GM12878 (cell line): ENCODE measurements around the gene RPS6KA3. TPM values are rescaled to one million over a fixed set of nuclear protein-coding genes. Genes with fewer than 3 reads are reported as not detected.

Experiments used
- ATAC-seq: fragments of 200-7000 bp; cut with Tn5 transposase; 3 replicates; pipeline ENCODE4 v1.9.1; 2020; ENCODE audit warnings: mild to moderate bottlenecking, moderate library complexity
- BruUV-seq: library from RNA; stranded (reverse); fragments of 400-500 nt; replicated peaks from 2 replicates; lab custom pipeline; 2021; lab: Mats Ljungman, UMichigan
- CTCF ChIA-PET: fragments of 300-600 bp; sonication (Branson Sonifier 250); formaldehyde crosslinking; extraction: SDS; loops from one replicate; lab custom pipeline; 2021; ENCODE audit warnings: inconsistent platforms; lab: Yijun Ruan, JAX
- POLR2A ChIA-PET: fragments of 350-600 bp; formaldehyde crosslinking; extraction: SDS; loops from one replicate; lab custom pipeline; 2021; ENCODE audit warnings: inconsistent platforms; lab: Charles Lee
- RAD21 ChIA-PET: fragments of 300-600 bp; sonication (Branson Sonifier 250); formaldehyde crosslinking; loops from one replicate; lab custom pipeline; 2023; ENCODE audit warnings: antibody characterized with exemption; ENCODE audit not compliant: unreplicated experiment; lab: Charles Lee
- SMC1A ChIA-PET: fragments of 300-600 bp; sonication (Branson Sonifier 250); formaldehyde crosslinking; loops from one replicate; lab custom pipeline; 2023; ENCODE audit not compliant: unreplicated experiment, uncharacterized antibody; lab: Charles Lee
- DNase-seq: peaks from one replicate; pipeline ENCODE4 v3.0.0-alpha.2; 2011; ENCODE audit warnings: low read depth, low spot score
- FAIRE-seq: peaks from 3 replicates; lab custom pipeline; 2011; peaks lifted over from hg19 to GRCh38; lab: Jason Lieb, UNC
- H2AFZ ChIP-seq: 2 replicates; pipeline ENCODE4 v1.6.0; 2011; ENCODE audit warnings: low read depth, low read length, control low read depth; ENCODE audit not compliant: control insufficient read depth
- H3K27ac ChIP-seq: 2 replicates; pipeline ENCODE4 v1.5.1; 2011; ENCODE audit warnings: control low read depth; ENCODE audit not compliant: control insufficient read depth, insufficient read depth
- H3K27me3 ChIP-seq, 2 experiments: replicated peaks in 1 of 2; 2 replicates each; pipeline versions ENCODE4 v1.6.0 to v1.6.1; 2011; ENCODE audit warnings: low read length in 1 of 2; ENCODE audit not compliant: control insufficient read depth in 2 of 2, insufficient read depth in 2 of 2
- H3K36me3 ChIP-seq, 2 experiments: 2 replicates each; pipeline ENCODE4 v1.5.1; 2011; ENCODE audit warnings: low read length in 1 of 2; ENCODE audit not compliant: control insufficient read depth in 2 of 2, insufficient read depth in 2 of 2
- H3K4me1 ChIP-seq: 2 replicates; pipeline ENCODE4 v1.6.1; 2011; ENCODE audit warnings: mild to moderate bottlenecking, low read length, moderate library complexity, mixed read lengths; ENCODE audit not compliant: control insufficient read depth, insufficient read depth
- H3K4me2 ChIP-seq: 2 replicates; pipeline ENCODE4 v1.6.0; 2011; ENCODE audit warnings: control low read depth; ENCODE audit not compliant: control insufficient read depth, insufficient read depth
- H3K4me3 ChIP-seq: fragments of 200-600 bp; sonication (generic); 2 replicates; pipeline ENCODE4 v1.5.1; 2016
- H3K79me2 ChIP-seq: 2 replicates; pipeline ENCODE4 v1.6.0; 2011; ENCODE audit warnings: low read length; ENCODE audit not compliant: control insufficient read depth, insufficient read depth
- H3K9ac ChIP-seq: 2 replicates; pipeline ENCODE4 v1.8.0; 2011; ENCODE audit warnings: low read length, control low read depth, mixed read lengths; ENCODE audit not compliant: control insufficient read depth, insufficient read depth
- H3K9me3 ChIP-seq: replicated peaks from 3 replicates; pipeline ENCODE4 v1.5.1; 2011; ENCODE audit warnings: mild to moderate bottlenecking, low read length; ENCODE audit not compliant: control insufficient read depth, insufficient read depth
- H4K20me1 ChIP-seq: 2 replicates; pipeline ENCODE4 v1.6.0; 2011; ENCODE audit not compliant: control insufficient read depth, insufficient read depth
- BHLHE40 ChIP-seq, 2 experiments: fragments of 450-650 bp in 1 of 2; IDR thresholded peaks; 2 replicates each; pipeline ENCODE4 v1.6.1; 2011 to 2017; ENCODE audit warnings: low read depth in 2 of 2, borderline replicate concordance in 1 of 2, improper control_type of control experiment in 1 of 2, low read length in 1 of 2, mild to moderate bottlenecking in 1 of 2
- MXI1 ChIP-seq: fragments of 150-350 bp; IDR thresholded peaks from 2 replicates; pipeline ENCODE4 v1.6.1; 2011; ENCODE audit warnings: low read depth, mild to moderate bottlenecking, inconsistent platforms, low read length, improper control_type of control experiment
- NFYB ChIP-seq: IDR thresholded peaks from 2 replicates; pipeline ENCODE4 v1.6.1; 2011; ENCODE audit warnings: low read depth, mild to moderate bottlenecking, low read length, improper control_type of control experiment, moderate library complexity; ENCODE audit not compliant: insufficient read depth
- RCOR1 ChIP-seq: conservative IDR thresholded peaks from 2 replicates; pipeline ENCODE4 v1.6.1; 2012; ENCODE audit warnings: low read depth, low read length, improper control_type of control experiment
- SMAD5 ChIP-seq: IDR thresholded peaks from 2 replicates; pipeline ENCODE4 v1.6.1; 2016; ENCODE audit warnings: antibody characterized with exemption, low read depth
- WGBS: methylation state at CpG from one replicate; pipeline ENCODE4 v1.1.6; 2016; ENCODE audit warnings: low lambda C conversion rate; ENCODE audit not compliant: insufficient replicate concordance, insufficient coverage; ENCODE audit errors: missing lambda C conversion rate; 5-methylcytosine and 5-hydroxymethylcytosine counted together
- in situ Hi-C: fragments of 300-500 bp; cut with MboI; formaldehyde crosslinking; loops from 9 replicates; pipeline ENCODE4 v1.14.3; 2018; ENCODE audit warnings: mixed read lengths
- intact Hi-C: fragments of 100-400 bp; cut with micrococcal nuclease; formaldehyde crosslinking; loops from one replicate; pipeline ENCODE4 v1.14.2; 2022; ENCODE audit not compliant: unreplicated experiment
- polyA plus RNA-seq, 11 experiments: library from polyadenylated mRNA; depleted of rRNA in 4 of 11; unstranded in 6 of 11; stranded (reverse) in 5 of 11; fragments of >200 nt; fragmentation: Nextera tagmentation in 4 of 11; fragmentation: Illumina TruSeq in 1 of 11; extraction: Ambion mirVana in 4 of 11; extraction: Trizol in 1 of 11; gene quantifications; 1 replicate in 1 of 11; 2 replicates in 10 of 11; pipeline versions ENCODE4 v1.2.1 to v1.2.3, GENCODE V29; 2011 to 2016; ENCODE audit warnings: inconsistent platforms in 2 of 11, missing spikeins in 2 of 11, low read depth in 1 of 11
- total RNA-seq, 4 experiments: library from RNA; depleted of rRNA in 3 of 4; stranded (reverse); fragments of >200 nt in 3 of 4; fragmentation: Illumina TruSeq in 1 of 4; extraction: Trizol in 1 of 4; gene quantifications; 2 replicates each; pipeline versions ENCODE4 v1.2.1 to v1.2.3, GENCODE V29; 2013 to 2021
- TF ChIP-seq, protein P1 (sequence below): fragments of 450-650 bp; IDR thresholded peaks from 2 replicates; pipeline ENCODE4 v1.6.1; 2017; ENCODE audit warnings: low read depth, mild to moderate bottlenecking, moderate library complexity
- TF ChIP-seq, protein P2 (sequence below): fragments of 150-350 bp; IDR thresholded peaks from 2 replicates; pipeline ENCODE4 v1.6.1; 2014; ENCODE audit warnings: mild to moderate bottlenecking, low read depth, low read length

The RPS6KA3 gene
- total and polyA plus RNA-seq, 10 of the 15 experiments (the other 5 are each of a cell fraction or from before 2014, with no cell fraction given): 2.8 to 35.6 (median 15.8) TPM

DNA sequence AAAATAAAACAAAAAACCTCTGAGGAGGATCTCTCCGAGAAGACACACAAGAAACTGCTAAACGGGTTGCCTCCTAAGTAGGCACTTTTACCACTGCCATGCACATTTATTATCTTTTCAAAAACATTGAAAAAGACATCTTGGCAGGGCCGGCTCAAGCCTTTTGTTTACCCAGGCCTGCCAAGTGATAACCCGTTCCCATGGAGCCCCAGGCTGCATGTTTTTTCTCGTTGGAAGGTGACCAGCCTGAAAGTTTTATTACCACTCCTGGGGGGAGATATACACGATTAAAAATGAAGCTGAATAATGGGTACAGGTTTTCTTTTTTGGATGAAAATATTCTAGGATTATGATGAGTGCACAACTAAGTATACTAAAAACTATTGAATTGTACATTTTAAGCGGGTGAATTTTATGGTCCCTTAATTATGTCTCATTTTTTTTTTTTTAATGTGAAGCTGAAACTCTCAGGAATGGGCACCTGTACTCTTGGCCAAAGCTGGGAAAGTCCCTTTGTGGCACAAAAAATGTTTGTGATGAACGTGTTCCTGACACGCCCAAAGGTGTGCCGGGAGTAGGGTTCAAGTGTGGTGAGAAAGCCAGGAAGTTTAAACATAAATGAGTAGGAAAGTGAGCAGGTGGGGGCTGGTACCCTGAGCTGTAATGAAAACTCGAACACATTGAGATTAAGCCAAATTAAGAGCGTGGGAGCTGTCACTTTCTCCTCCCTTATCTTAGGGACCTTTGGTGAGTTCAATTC is 148.5 kb downstream of the RPS6KA3 start:
- no peaks in the 10 kb centered on the region; the same call in 2 of the 3 replicates for H3K9me3 ChIP-seq
- no peak overlapping the region for H3K27ac ChIP-seq
- DNase-seq (no peak), ATAC-seq (no peak; the same call in 1 of the 3 replicates), FAIRE-seq (no peak)
- H3K9ac ChIP-seq: no peak overlapping the region
- H3K4me1 ChIP-seq: no peaks in the 10 kb centered on the region
- H2AFZ ChIP-seq: no peak overlapping the region
- ChIA-PET CTCF (interaction anchor here (0.7 to 1.1 kb wide), 3 partner anchors 14 to 213 kb away, joined by 3 to 7 read pairs (median 4); no protein-coding TSS in a partner anchor), SMC1A (interaction anchor here (1.0 to 1.2 kb wide), 2 partner anchors 50 to 213 kb away, joined by 3 read pairs; no protein-coding TSS in a partner anchor), POLR2A (interaction anchor here (0.6 kb wide), 1 partner anchor 114 kb away, joined by 3 read pairs; no protein-coding TSS in a partner anchor), RAD21 (interaction anchor here (1.2 kb wide), 1 partner anchor 10 kb away, joined by 4 read pairs; no protein-coding TSS in a partner anchor)
- no TSS peak for BruUV-seq
- H3K36me3 ChIP-seq: no peaks in the 10 kb centered on the region
- H4K20me1 ChIP-seq: no peaks in the 10 kb centered on the region
- no peaks in the 10 kb centered on the region; a peak in 1 of 4 replicates for H3K27me3 ChIP-seq
- intact Hi-C loops: no loop called here
- TF ChIP-seq RCOR1 (no peak), BHLHE40 (IDR thresholded peaks at IDR 0.05; ENCODE audit: borderline replicate concordance in 1 of 2, low read depth in 2 of 2, low read length in 1 of 2) (no peak), MXI1 (no peak), SMAD5 (no peak), NFYB (no peak)
- TF ChIP-seq, protein P1, sequence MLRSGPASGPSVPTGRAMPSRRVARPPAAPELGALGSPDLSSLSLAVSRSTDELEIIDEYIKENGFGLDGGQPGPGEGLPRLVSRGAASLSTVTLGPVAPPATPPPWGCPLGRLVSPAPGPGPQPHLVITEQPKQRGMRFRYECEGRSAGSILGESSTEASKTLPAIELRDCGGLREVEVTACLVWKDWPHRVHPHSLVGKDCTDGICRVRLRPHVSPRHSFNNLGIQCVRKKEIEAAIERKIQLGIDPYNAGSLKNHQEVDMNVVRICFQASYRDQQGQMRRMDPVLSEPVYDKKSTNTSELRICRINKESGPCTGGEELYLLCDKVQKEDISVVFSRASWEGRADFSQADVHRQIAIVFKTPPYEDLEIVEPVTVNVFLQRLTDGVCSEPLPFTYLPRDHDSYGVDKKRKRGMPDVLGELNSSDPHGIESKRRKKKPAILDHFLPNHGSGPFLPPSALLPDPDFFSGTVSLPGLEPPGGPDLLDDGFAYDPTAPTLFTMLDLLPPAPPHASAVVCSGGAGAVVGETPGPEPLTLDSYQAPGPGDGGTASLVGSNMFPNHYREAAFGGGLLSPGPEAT: no peak
- TF ChIP-seq, protein P2, sequence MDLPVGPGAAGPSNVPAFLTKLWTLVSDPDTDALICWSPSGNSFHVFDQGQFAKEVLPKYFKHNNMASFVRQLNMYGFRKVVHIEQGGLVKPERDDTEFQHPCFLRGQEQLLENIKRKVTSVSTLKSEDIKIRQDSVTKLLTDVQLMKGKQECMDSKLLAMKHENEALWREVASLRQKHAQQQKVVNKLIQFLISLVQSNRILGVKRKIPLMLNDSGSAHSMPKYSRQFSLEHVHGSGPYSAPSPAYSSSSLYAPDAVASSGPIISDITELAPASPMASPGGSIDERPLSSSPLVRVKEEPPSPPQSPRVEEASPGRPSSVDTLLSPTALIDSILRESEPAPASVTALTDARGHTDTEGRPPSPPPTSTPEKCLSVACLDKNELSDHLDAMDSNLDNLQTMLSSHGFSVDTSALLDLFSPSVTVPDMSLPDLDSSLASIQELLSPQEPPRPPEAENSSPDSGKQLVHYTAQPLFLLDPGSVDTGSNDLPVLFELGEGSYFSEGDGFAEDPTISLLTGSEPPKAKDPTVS: no peak
- H3K4me2 ChIP-seq: no peak overlapping the region
- no peak overlapping the region for H3K4me3 ChIP-seq
- in situ Hi-C loops: no loop called here
- 36% methylated on average over 12 of the region's 12 CpGs for WGBS
- H3K79me2 ChIP-seq: no peaks in the 10 kb centered on the region
